ENCODE measurements around the gene DNASE1. TPM values are rescaled to one million over a fixed set of nuclear protein-coding genes. Genes with fewer than 3 reads are reported as not detected.

The DNASE1 gene
- polyA plus RNA-seq, 1 donor: 15.7 TPM

GRCh38 chr16:3664187-3664896 is 9.9 kb downstream of the DNASE1 start:
- no peak for DNase-seq (ENCODE audit: low read depth)

GRCh38 chr16:3665508-3665907 is 11.0 kb downstream of the DNASE1 start:
- DNase-seq (ENCODE audit: low read depth): no peak

DNA sequence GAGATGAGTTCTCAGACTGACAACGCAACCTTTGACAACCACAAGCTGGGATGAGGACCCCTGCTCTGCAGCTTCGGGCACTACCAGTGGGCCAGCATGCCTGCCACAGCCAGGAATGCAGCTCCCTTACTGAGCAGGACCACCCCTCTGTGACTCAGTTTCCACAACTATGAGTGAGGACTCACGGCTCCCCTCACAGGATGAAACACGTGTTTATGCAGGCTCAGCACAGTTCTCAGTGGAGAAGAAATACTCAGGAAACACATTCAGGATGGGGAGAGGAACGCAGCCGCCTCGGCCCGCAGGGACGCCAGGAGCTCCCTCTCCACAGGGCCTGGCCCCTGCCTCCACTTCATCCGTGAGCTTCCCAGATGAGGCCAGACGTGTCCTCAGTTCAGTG is 14.1 kb downstream of the DNASE1 start:
- no peak for DNase-seq (ENCODE audit: low read depth)

- DNase-seq (ENCODE audit: low read depth): no peak
Measured at GRCh38 chr16:3669082-3669481, 14.6 kb downstream of the DNASE1 start.

DNA sequence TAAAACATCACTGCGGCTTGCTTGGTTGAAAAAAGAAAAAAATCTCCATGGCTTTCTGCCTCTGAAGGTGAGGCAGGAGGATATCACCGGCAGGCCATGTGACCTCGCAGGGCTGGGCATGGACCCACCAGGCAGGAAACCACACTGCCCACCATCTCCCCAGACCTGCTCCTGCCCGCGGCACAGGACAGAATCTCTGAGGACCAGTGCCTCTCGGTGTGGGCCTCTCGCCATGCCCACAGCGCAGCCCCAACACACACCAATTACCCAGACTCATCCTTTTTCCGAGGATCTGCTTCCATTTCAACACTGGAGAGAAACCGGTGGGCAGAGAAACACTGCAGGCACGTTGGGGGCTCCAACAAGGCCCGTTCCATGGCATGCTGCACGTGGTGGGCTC is 16.2 kb downstream of the DNASE1 start:
- no peak for DNase-seq (ENCODE audit: low read depth)

GRCh38 chr16:3671424-3671823 is 16.9 kb downstream of the DNASE1 start:
- no peak for DNase-seq (ENCODE audit: low read depth)

DNA sequence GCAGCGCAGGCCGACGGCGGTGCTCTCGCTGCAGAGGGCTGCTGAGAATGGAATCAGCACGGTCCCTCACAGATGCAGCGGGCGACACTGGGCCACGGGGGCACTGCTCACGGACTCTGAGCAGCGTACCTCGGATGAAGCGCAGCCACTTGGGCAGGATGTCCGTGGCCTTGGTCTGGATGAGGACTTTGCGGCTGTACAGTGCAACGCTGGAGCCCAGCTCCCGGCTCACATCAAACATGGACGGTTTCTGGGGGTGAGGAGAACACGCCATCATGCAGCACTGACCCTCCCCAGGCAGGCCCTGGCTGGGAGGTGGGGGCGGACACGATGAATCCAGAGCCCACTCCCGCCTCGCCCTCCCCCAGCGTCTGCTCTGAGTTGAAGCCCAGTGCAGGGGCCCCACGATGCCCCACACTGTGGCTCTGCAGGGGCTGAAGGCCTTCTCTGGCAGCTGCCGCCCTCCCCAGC is 18.1 kb downstream of the DNASE1 start:
- no peak for DNase-seq (ENCODE audit: low read depth)

GRCh38 chr16:3673201-3673600 is 18.7 kb downstream of the DNASE1 start:
- no peak for DNase-seq (ENCODE audit: low read depth)

GRCh38 chr16:3673676-3674377 is 19.3 kb downstream of the DNASE1 start:
- DNase-seq (ENCODE audit: low read depth): no peak

DNA sequence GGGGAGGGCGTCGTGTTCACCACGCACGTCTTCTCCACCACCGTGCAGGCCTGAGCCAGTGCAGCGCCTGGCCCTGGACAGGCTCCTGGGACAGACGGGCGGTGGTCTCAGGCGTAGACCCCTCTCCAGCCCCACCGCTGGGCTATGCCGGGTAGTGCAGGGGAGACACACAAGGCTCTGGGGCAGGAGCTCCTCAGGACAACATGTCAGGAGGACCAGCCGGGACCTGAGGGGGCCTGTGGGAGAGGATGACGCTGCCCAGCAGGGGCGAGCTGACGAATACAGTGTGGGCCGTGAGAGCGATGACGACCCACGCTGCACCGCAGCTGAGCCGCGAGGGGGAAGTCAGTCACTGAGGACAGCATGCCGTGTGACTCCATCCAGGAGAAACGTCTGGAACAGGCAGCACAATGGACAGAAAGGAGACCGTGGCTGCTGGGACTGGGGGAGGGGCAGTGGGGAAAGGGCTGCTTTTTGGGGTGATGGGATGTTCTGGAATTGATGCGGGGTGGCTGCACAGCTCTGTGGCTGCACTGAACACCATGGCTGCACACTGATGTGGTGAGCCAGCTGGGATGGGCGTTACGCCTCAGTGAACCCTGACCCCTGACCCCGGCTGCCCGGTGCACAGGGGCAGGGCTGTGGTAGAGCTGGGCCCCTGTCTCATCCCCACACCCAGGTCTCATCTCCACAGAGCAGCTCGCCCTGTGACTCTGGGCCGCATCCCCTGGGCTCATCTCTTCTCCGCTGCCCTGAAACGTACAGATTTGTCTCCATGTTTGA is 20.2 kb downstream of the DNASE1 start:
- DNase-seq (ENCODE audit: low read depth): no peak

DNA sequence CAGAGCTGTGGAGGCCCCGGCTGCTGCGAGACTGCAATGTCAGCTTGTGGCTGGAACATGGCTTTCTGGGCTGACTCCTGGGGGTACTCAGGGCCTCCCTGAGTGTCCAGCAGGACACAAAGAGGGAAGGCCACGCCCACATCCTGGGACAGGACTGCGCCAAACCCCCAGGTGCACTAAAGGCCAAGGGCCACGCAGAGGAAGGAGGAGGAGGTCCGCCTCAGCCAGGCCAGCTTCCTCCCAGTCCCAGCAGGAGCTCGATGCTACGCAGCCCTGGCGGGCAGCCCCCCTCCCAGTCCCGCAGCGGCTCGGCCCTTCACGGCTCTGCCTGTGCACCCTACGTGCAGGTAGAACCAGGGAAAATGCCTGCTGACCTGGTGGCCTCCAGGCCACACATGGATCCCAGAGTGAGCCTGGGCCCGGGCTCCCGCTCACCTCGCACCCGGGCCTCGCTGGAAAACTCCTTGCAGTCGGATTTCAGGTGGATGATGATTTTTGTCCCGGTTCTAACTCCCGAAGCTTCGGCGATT is 21.2 kb downstream of the DNASE1 start:
- no peak for DNase-seq (ENCODE audit: low read depth)

DNA sequence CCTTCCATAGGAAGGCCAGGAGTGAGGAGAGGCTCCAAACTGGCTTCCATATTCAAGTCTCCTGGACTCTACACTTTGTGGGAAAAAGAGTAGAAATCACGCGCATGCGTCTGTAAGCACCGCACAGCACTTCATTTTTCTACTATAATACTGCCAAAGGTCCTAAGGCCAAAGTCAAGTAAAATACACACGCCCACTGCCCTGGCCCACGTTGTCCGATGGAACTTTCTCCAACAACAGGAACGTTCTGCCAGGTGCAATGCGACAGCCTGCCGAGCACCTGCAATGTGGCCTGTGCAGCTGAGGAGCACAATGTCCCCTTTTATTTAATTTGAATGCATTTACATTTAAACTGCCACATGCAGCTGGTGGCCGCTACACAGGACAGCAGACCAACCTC is 23.5 kb downstream of the DNASE1 start:
- no peak for DNase-seq (ENCODE audit: low read depth)

- no peak for DNase-seq (ENCODE audit: low read depth)
Measured at GRCh38 chr16:3681206-3681605, 26.7 kb downstream of the DNASE1 start.

DNA sequence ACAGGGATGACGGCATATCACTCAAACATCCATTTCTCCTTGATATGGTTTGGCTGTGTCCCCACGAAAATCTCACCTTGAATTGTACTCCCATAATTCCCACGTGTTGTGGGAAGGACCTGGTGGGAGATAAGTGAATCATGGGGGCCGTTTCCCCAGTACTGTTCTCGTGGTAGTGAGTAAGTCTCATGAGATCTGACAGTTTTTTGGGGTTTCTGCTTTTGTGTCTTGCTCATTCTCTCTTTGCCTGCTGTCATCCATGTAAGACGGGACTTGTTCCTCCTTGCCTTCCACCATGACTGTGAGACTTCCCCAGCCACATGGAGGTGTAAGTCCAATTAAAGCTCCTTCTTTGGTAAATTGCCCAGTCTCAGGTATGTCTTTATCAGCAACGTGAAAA is 32.5 kb downstream of the DNASE1 start:
- no peak for DNase-seq (ENCODE audit: low read depth)

DNA sequence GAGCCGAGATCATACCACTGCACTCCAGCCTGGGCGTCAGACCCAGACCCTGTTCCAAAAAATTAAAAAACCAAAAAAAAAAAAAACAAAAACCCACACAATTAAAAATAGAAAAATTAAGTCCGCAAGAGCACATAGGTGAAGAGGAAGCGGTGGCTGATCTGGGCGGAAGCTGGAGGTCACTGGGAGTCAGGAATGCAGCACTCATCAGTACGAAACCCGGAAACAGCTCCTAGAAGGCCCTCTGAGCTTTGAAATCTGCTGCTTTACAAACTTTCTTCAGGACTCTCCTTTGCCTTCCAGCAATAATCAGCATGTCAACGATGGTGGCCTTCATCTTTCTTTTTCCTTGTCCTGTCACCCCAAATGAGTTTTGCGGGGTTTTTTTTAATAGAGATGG is 33.3 kb downstream of the DNASE1 start:
- DNase-seq (ENCODE audit: low read depth): no peak

- DNase-seq (ENCODE audit: low read depth): no peak
Measured at GRCh38 chr16:3689731-3690130, 35.2 kb downstream of the DNASE1 start.

GRCh38 chr16:3690470-3690928 is 36.0 kb downstream of the DNASE1 start:
- peak; percentile 87 for DNase-seq (ENCODE audit: low read depth)

- no peak for DNase-seq (ENCODE audit: low read depth)
Measured at GRCh38 chr16:3690980-3691720, 36.7 kb downstream of the DNASE1 start.

DNA sequence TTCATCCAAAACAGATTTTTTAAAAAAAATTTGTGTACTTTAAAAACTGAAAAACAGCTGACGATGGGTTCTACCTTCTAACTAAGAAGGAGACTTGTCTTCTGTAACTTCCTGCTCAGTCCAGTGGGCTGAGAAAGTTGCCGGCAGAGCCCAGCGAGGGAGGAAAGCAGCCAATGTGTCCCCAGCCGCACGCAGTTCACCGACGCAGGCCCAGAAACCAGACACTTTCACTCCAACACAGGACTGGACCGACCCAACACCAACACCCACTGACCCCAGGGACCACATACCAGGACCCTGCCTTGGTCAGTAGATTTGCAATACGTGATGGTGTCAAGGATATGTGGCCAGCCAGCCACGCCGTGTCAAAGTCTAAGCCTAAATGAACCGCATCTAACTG is 37.3 kb downstream of the DNASE1 start:
- DNase-seq (ENCODE audit: low read depth): no peak

GRCh38 chr16:3694051-3694450 is 39.6 kb downstream of the DNASE1 start:
- DNase-seq (ENCODE audit: low read depth): no peak

DNA sequence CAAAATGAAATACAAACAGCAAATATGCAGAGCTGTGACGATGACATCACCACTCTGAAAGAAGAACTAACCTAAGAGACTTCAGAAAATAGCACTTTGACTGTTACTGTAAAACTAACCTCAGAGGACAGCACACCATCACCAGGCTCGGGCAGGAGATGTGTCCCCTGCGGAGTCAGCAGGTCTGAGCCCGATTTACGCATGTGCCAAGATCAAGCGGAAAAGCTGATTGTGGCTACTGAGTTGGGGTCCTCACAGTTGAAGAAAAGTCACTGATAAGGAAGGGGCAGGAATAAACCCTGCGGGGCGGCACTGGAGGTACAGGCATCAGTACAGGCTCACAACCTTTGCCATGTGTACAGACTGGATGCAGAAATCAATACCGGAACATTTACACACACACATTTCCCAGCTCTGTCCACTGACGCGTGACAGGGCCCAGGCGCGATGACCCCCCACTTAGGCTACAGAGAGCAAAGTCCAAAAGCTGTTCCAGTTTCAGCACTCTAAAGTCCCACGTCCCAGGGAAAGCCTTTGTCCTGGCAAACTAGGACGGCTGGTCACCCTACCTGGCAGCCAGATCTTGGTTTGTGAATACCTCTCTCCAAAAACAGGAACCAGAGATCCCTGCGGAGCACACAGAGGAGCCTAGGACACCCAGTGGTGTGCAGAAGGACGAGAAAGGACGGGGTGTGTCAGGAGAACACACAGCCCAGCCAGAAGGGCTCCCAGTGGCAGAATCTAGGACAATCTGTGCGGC is 41.3 kb downstream of the DNASE1 start:
- no peak for DNase-seq (ENCODE audit: low read depth)
